HG02884 (cell line): Measurements from ENCODE around the gene ZNF732.
"Not testable (repeated sequence)": the region's sequence is repeated elsewhere in the genome, so short reads cannot be mapped to it uniquely, and the experiment has no call there.

ENCODE experiments used
- ATAC-seq: cut with Tn5 transposase; IDR thresholded peaks from one replicate; pipeline ENCODE4 v1.9.1; 2021; ENCODE audit warnings: mild to moderate bottlenecking, moderate library complexity; ENCODE audit not compliant: unreplicated experiment

Gene ZNF732

DNA sequence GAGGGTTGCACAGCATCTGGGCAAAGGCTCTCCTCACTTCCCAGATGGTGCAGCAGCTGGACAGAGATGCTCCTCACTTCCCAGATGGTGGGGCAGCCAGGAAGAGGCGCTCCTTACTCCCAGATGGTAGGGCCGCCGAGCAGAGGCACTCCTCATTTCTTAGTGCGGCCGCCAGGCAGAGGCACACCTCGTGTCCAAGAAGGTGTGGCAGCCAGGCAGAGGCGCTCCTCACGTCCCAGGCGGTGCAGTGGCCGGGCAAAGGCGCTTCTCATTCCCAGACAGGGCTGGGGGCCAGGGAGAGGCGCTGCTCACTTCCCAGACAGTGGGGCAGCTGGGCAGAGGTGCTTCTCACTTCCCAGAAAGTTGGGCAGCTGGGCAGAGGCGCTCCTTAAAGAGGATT is 48.8 kb downstream of the ZNF732 start:
- no peak for ATAC-seq

DNA sequence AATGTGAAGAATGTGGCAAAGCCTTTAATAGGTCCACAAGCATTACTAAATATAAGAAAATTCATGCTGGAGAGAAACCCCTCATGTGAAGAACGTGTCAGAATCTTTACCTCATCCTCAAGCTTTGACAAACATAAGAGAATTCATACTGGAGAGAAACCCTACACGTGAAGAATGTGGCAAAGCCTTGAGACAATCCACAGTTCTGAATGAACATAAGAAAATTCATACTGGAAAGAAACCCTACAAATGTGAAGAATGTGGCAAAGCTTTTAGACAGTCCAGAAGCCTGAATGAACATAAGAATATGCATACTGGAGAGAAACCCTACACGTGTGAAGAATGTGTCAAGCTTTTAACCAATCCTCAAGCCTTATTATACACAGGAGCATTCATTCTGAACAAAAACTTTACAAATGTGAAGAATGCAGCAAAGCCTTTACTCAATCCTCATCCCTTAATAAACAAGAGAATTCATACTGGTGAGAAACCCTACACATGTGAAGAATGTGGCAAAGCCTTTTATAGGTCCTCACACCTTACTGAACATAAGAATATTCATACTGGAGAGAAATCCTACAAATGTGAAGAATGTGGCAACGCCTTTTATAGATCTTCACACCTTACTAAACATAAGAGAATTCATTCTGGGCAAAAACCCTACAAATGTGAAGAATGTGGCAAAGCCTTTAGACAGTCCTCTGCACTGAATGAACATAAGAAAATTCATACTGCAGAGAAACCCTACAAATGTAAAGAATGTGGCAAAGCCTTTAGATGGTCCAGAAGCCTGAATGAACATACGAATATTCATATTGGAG is 51.1 kb downstream of the ZNF732 start:
- ATAC-seq, result no peak

DNA sequence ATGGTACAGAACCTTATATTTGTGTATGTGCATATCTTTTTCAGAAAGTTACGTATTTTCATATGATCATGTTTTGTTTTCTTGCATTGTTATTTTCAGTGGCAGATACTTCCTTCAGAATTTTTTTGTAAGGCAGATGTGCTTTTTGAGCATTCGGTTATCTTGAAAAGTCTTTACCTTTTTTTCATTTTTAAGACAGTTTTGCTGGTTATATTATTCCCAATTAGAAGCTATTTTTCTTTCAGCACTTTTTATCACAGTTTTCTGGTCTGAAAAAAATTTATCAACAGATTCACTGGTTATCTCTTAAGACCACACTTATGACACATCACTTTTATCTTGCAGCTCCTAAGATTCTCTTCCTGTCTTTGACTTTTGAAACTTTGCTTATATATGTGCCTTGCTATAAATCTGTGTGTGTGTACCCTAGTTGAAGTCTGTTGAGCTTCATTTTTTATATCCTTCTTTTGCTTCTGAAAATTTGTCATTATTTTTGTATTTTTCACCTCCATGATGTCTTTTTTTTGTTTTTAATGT is 53.1 kb downstream of the ZNF732 start:
- ATAC-seq, result no peak

DNA sequence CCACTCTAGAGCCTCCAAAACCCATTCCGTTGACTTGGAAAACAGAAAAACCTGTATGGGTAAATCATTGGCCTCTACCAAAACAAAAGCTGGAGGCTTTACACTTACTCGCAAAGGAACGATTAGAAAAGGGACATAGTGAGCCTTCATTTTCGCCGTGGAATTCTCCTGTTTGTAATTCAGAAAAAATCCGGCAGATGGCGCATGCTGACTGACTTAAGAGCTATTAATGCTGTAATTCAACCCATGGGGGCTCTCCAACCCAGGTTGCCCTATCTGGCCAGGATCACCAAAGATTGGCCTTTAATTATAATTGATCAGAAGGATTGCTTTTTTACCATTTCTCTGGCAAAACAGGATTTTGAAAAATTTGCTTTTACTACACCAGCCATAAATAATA is 60.8 kb downstream of the ZNF732 start:
- no peak for ATAC-seq

DNA sequence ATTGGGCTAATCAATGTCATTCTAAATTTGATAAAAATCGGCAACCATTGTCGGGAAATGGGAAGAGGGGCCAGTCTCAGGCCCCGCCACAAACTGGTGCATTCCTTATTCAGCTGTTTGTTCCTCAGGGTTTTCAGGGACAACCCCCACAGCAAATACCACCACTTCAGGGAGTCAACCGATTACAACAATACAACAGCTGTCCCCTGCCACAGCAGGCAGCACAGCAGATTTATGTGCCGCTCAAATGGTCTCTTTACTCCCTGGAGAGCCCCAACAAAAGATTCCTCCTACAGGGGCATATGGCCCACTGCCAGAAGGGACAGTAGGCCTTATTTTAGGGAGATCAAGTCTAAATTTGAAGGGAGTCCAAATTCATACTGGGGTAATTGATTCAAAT is 61.8 kb downstream of the ZNF732 start:
- no peak for ATAC-seq

DNA sequence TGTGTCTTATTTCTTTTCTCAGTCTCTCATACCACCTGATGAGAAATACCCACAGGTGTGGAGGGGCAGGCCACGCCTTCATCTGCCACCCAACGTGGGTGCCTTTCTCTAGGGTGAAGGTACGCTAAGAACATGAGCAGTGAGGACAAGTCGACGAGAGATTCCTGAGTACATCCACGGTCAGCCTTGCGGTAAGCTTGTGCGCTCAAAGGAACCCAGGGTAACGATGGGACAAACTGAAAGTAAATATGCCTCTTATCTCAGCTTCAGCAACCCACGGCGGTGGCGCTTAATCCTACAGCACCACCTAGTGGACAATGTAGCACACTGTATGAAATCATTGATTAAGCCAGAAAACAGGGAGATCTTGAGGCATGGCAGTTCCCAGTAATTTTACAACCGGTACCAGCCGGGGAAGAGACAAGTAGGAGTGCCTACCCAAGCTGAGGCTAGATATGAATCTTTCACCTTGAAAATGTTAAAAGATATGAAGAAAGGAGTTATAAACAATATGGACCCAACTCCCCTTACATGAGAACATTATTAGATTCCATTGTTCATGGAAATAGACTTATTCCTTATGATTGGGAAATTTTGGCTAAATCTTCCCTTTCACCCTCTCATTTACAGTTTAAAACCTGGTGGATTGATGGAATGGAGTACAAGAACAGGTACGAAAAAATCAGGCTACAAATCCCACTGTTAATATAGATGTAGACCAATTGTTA is 63.0 kb downstream of the ZNF732 start:
- no peak for ATAC-seq

DNA sequence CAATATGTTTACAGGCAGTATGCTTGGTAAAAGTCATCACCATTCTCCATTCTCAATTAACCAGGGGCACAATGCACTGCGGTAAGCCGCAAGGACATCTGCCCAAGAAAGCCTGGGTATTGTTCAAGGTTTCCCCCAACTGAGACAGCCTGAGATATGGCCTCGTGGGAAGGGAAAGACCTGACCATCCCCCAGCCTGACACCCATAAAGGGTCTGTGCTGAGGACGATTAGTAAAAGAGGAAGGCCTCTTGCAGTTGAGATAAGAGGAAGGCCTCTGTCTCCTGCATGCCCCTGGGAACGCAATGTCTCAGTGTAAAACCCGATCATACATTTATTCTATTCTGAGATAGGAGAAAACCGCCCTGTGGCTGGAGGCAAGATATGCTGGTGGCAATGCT is 63.9 kb downstream of the ZNF732 start:
- not testable (repeated sequence) for ATAC-seq

DNA sequence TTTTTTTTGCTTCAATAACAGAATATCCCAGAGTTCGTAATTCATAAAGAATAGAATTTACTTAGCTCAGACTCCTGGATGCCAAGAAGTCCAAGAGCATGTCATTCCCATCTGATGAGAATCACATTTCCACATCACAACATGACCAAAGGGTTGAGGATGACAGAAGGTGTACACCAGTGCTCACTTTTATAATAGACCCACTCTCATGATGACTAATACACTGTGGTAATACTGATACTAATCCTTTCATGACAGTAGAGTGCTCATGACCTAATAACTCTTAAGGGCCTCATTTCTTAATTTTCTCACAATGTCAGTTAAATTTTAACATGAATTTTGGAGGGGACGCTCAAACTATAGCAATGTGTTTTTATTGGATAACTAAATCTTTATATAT is 69.2 kb downstream of the ZNF732 start:
- ATAC-seq, result no peak

DNA sequence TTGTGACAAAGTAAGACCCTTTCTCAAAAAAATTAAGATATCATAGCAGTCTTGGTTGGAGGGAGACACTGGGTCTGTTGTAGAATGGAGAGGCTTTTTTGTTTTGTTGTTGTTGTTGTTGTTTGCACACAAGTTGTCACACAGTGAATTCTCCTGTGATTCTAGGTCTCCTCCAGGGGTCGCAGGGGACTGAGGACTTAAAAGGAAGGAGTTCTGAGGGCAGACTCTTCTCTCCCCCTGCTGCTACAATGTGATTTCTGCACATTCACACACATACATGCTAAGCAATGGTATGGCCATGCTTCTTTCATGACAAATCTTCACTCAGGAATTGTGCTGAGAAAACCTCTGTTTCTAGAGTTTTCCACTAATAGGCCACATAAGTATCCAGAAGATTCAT is 71.1 kb downstream of the ZNF732 start:
- no peak for ATAC-seq

DNA sequence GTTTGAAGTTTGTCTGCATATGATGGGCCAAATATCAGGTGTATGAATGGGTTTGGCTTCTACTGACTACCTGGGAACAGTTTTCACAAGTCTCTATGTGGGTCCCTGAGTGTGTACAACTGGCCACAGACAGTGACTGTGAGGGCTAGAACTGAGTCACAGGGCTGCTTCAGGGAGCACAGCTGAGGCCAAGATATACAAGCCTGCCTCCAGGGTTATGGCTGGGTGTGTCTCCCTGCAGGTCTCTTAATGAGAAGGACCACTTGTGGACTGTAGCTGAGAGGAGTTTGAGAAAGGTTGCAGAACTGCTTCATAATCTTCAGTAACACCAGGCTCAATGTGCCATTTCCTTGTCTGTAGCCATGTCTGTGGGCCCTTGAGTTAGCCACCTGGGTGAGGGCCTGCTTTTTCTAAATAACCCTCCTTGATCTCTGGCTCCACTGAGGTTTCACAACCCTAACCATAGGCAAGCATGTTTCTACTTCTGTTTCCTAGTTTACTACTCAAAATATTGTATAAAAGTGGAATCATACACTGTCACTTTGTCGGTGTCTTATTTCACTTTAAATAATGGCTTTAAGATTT is 81.3 kb downstream of the ZNF732 start:
- no peak for ATAC-seq
